ENCODE measurements around the gene CISD3.

DNA sequence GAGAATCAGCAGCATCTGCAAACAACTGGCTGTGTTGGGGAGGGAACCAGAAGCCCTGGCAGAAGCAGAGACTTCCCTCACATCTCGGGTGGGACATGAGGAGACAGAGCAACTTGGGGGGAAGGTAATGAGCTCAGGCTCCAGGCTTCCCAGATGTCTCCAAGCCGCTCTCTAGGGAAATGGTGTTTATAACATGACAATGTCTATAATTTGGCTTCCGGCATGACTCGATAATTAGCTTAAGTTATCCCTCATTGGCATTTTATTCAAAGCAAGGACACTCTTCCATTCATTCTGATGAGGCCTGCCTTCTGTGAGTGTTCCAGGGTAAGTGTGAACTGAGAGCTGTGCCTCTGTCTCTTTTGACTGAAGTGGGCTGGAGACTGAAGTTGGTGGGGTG lies 39.8 kb upstream of the CISD3 start:
- TF ChIP-seq, protein P1, sequence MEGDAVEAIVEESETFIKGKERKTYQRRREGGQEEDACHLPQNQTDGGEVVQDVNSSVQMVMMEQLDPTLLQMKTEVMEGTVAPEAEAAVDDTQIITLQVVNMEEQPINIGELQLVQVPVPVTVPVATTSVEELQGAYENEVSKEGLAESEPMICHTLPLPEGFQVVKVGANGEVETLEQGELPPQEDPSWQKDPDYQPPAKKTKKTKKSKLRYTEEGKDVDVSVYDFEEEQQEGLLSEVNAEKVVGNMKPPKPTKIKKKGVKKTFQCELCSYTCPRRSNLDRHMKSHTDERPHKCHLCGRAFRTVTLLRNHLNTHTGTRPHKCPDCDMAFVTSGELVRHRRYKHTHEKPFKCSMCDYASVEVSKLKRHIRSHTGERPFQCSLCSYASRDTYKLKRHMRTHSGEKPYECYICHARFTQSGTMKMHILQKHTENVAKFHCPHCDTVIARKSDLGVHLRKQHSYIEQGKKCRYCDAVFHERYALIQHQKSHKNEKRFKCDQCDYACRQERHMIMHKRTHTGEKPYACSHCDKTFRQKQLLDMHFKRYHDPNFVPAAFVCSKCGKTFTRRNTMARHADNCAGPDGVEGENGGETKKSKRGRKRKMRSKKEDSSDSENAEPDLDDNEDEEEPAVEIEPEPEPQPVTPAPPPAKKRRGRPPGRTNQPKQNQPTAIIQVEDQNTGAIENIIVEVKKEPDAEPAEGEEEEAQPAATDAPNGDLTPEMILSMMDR (IDR thresholded peaks at IDR 0.05), result no peak
- no peak for TF ChIP-seq EZH2 (IDR thresholded peaks at IDR 0.05; ENCODE audit: borderline replicate concordance, insufficient read depth, low read depth, low read length, poor library complexity, severe bottlenecking)
